ENCODE results near the gene CAPN5.

Gene CAPN5

DNA sequence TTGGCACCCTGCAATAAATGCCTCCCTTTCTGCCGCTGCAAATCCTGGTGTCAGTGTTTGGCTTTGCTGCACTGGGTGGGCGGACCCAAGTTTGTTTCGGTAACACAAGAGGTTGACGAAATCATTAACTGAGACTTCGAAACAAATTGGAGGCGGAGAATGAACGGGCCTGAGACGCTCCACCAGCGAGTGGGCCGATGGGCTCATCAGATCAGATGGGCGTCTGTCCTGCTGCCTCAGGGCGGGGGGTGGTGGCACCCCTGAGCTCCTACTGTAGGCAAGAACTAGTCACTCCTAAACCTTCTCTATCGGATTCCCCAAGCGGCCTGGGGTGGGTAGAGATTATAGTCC, 918 bp upstream of the CAPN5 start:
- no peak for DNase-seq (ENCODE audit: low read depth)

DNA sequence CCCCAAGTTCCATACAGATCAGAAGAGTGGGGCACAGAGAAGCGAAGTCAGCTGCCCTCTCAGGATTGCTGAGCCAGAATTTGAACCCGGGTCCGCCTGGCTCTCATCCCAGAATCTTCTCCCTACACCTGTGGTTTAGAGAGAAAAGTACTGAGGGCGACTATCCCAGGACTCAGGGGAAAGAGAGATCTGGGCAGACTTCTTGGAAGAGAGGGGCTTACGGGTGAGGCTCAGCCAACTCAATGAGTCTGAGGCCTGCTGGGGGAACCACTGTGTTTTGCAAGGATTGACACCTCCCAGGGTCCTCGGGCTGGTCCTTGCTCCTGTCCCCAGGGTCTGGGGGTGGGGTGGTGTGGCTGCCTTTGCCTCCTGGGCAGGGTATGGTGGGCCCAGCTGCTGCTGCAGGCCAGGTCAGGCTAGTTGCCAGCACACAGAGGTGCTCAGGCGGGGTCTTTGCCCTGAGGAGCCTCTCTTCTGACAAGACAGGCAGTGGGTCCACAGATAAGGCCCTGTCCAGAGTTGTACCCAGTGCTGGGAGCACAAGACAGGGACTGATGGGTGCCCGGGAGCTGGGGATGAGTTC, 1.2 kb downstream of the CAPN5 start:
- DNase-seq (ENCODE audit: low read depth) = no peak

- DNase-seq (ENCODE audit: low read depth) = no peak
These were observed 1.9 kb downstream of the CAPN5 start for GRCh38 chr11:77068457-77069335.

- DNase-seq (ENCODE audit: low read depth) = no peak
These were observed 2.7 kb downstream of the CAPN5 start for GRCh38 chr11:77069336-77069968.

DNA sequence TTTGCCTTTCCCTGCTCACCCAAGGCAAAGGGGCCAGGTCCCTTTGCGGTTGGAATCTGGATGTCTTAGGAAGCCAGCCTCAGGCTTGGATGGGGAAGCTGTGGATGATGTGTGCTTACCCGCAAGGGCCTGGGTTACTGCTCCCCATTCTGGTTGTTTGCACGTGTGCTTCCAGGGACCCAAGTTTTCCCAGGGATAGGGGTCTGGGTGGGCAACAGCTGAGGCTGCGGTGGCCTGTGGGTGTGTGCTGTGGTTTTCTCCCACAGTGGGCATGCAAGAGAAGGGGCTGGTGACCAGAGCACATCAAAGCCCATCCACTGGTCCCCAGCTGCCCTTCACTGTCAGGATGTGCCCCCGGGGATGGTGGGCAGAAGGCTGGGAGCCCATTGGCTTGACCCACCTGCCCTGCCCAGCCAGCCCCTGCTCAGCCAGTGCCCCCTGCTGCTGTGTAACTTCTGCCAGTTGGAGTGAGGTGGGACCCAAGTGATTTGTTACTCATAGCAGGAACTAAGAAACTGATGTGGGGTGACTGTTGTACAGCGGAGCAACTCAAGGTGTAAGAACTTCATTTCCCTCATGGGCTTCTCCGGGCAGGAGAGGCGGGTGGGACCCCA, 3.3 kb downstream of the CAPN5 start:
- no peak for DNase-seq (ENCODE audit: low read depth)

GRCh38 chr11:77071077-77071476, 4.3 kb downstream of the CAPN5 start:
- no peak for DNase-seq (ENCODE audit: low read depth)

GRCh38 chr11:77071671-77072605, 5.2 kb downstream of the CAPN5 start:
- DNase-seq (ENCODE audit: low read depth) = no peak

DNA sequence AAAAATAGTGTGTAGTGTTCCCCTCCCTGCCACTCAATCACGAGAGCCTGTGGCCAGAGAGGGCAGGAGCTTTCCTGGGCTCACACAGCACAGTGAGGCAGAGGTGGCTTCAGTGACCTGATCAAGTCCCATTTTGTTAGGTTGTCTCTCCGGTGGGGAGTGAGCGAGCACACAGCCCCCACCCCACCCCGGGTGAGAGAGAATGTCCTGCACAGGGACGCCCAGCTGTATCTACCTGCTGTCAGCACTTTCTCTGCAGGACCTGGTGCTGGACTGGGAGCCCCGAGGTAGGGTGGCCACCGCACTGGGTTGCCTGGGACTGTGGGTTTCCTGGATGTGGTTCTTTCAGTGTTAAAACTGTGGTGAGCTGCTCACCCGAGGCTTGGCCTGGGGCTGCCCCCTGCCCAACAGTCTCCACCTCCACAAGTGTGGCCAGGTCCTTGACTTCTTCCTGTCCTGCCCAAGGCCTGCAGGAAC, 6.1 kb downstream of the CAPN5 start:
- no peak for DNase-seq (ENCODE audit: low read depth)

GRCh38 chr11:77073328-77074001, 6.7 kb downstream of the CAPN5 start:
- no peak for DNase-seq (ENCODE audit: low read depth)

DNA sequence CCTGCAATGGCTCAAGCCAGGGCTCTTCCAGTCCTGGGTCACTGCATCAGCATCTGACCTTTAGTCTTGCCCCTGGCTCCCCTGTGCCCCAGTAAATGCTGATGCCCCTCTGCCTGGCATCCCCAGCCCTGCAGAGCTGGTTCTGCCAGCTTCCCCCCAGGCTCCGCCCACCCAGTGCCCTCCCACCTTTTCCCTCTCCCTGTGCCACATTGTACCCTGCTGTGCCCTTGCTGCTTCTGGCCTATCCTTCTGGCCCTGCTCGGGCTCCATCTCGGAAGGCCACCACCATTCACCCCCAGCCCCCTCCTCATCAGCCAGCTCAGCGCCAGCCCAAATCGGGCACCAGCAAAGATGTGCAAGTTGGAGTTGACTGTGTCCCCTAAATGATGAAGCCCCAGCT, 7.4 kb downstream of the CAPN5 start:
- no peak for DNase-seq (ENCODE audit: low read depth)

DNA sequence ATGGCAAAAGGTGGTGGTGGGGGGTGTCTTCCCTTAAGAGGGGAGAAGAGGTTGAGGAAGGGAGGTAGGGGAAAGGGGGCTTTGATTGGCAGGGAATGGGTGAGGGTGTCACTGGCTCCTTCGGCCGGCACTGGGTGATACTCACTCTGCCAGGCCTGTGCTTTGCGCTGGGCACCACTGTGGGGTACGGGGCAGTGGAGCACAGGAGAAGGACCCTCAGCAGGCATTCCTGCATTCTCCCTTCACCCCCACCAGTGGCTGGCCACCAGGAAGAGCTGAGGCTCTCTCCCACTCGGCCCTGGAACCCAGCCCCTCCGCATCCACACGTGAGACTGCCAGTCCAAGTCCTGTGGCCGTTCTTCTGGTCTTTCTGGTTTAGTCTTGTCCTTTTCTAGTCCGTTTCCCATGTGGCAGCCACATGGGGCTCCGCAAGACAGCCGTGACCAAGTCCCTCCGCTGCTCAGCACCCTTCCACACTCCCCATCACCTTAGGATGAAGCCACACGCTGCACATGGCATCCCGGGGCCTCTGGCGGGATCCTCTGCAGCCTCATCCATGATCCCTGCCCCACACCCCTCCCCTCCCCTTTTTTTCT, 8.0 kb downstream of the CAPN5 start:
- no peak for DNase-seq (ENCODE audit: low read depth)

DNA sequence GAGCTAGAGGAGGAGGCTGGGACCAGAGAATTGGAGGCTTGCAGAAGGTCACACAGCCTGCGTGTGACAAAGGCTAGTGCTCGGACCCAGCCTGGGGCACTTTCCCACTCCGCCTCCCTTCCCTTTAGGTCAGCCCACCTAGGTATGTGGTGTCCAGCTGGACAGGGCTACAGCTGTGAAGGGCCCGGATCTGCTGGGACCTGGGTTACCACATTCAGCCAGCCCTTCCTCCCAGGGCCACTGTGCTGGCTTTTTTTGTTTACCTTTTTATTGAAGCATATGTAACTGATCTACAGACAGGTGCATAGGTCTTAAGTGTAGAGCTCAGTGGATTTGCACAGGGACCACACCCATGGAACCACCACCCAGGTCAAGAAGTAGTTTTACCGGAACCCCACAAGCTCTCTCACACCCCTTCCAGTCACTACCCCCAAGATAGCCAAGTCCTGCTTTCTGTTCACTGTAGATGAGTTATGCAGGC, 8.7 kb downstream of the CAPN5 start:
- DNase-seq (ENCODE audit: low read depth) = no peak

DNA sequence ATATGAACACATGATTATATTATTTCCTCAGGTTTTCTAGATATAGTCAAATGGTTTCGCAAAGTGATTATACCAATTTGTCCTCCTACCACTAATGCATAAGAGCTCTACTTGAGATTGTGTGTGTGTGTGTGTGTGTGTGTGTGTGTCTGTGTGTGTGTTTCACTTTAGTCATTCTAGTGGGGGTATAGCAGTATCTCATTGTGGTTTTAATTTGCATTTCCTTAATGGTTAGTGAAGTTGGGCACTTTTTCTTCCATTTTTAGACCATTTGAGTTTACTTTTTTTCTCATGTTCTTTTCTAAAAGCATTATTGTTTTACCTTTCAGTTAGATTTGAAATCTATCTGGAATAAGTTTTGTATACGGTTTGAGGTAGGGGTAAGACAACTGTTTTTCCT, 12.9 kb downstream of the CAPN5 start:
- DNase-seq (ENCODE audit: low read depth) = no peak

DNA sequence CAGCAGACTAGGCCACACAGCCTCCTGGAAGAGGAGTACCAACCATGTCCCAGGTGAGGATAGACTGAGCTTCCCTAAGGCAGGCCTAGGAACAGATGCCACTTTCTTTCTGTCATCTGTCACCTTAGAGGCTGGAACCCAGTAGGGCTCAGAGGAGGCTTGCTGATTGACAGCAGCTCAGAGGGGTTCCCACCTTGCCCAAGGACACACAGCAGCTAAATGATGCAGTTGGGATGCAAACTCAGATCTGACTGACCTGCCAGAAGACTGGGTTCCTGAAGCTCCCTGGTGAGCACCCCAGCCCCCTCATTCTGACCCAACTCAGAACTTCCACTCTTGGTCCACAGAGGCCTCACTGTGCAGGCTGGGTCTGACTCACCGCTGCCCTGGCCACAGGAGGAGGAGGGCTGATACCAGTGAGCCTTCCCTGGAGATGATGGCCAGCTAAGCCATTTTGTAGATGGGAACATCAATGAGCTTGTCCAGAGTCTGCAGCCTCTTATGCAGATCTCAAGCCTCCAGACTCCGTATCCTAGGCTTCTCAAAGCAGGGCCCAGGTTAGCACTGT, 14.0 kb downstream of the CAPN5 start:
- DNase-seq (ENCODE audit: low read depth) = no peak

DNA sequence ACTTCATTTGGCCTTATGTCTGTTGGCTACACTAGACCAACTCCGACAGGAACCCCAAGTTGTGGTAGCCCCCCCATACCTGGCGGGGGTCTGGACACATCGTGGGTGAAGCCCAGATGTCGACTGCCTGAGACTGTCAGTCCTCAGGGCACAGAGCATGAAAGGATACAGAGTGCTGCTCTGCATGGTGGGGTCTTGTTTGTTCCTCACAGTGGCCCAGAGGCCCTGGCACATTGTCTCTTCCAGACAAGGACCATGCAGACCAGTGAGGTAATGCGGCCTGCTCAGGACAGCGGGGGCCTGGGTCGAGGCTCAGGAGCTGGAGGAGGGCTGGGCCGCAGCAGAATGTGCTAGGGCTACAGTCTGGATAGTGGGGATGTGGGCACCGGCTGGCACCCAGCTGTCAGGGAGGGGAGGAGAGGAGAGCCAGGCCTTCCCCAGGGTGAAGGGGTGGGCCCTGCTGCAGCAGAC, 14.6 kb downstream of the CAPN5 start:
- no peak for DNase-seq (ENCODE audit: low read depth)

DNA sequence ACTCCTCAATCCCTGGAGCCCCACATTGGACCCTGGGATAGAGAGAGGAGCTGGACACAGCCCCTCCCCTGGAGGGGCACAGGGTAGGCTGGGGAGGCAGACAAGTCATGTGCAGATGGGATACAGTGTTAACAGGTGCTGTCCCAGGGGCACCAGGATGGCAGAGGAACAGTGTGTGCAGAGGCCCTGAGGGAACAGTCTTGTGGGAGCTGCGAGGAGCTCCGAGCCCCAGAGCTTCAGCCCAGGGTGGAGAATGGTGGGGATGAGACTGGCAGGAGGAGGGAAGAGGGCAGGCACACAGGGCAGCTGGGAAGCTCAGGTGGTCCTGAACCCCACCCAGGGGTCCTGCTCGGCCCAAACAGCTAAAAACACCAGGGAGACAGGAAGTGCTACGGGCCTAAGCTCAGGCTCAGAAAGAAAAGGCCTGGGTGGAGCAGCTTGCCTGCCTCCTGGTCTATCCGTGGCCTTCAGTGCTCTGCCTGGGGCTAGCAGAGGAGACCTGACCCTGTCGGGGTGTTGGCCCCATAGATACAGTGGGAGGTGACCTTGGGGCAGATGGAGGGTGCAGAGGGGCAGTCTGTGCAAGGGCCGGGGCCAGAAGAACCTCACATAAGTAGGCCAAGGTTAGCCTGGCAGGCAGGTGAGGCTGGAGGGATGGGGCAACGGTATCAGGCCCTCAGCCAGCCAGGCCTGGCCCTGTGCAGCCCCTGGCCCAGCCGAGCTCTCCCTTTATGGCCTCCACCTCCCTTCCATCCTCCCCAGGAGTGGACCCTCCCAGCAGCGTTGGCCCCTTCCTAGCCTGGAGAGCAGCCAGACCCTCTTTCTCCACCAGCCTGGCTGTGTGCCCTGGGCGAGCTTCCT, 15.4 kb downstream of the CAPN5 start:
- DNase-seq (ENCODE audit: low read depth) = no peak

DNA sequence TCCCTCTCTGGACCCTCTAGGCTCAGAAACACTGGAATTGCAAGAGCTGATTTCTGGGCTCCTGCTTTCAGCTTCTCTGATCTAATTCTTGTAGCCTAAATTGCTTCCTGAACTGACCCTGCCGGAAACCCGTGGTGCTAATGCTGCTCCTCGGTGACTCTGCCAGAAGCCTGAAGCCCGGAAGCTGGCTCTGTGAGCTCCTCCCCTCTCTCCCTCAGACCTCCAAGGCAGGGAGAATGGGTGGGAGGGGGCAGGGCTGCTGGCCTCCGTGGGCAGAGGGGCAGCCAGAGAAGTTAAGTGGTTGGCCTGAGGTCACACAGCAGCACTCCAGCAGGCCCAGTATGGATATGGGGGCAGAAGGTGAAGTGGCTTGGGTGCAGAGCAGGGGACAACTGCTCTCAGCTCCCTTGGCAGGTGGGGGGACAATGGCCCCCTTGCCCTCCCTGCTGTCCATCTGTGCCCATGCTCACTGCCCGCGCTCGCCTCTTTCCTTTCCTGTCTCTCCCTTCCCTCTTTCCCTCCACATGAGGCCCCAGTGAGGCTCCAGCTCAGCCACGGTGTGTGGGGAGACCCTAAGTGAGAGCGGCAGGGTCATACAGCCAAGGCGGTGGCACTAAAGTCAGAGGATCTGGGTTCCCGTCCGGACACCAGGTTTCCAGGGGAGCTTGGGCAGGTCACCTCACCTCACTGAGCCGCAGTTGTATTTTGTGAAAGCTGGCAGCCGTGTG, 16.2 kb downstream of the CAPN5 start:
- no peak for DNase-seq (ENCODE audit: low read depth)

DNA sequence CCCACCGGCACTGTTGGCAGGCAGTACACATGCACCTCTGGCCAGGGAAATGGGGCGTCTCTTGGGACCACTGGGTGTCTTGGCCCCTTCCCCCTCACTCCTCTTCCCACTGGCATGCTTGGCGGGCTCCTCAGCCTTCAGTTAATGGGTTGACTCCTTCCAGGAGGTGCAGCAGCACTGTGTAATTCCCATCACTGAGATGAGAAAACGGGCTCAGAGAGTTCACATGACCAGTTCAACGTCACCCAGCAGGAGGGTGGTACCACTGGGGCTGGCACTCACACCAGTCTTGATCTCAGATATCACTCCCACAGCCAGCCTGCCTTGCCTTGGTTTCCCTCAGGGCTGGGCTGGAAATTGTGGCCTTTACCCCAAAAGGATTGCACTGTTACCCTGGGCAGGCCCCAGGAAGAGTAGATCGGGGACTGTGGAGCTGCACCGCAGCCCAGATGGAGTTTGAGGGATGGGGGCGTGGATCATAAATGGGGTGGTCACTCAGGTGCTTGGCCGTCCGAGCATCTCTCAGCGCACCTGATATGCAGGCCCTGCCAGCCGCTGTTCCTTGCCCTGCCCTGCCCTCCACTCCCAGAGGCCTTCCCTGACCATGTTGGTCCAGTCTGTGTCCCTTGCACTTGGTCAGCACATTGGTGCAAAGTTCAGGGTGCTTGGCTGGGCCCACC, 16.9 kb downstream of the CAPN5 start:
- no peak for DNase-seq (ENCODE audit: low read depth)
